Pancreas (tissue), 10 donors: ENCODE data around the gene PRPSAP1. TPM values are rescaled to one million over a fixed set of nuclear protein-coding genes. Genes with fewer than 3 reads are reported as not detected.

Experiments used
- ATAC-seq, 4 donors: fragments of 200-7000 bp; cut with Tn5 transposase; one replicate each; pipeline versions ENCODE4 v1.8.0 to v1.9.1; 2020; ENCODE audit warnings: mild to moderate bottlenecking in 4 of 4, moderate library complexity in 4 of 4
- DNase-seq, 6 donors: peaks; one replicate each; pipeline ENCODE4 v3.0.0-alpha.2; 2020
- FAIRE-seq: peaks from 2 replicates; lab custom pipeline; 2012; peaks lifted over from hg19 to GRCh38; lab: Jason Lieb, UNC
- H3K27ac ChIP-seq, 4 donors: fragments of 200-600 bp; sonication (generic); 1 replicate in 3 of 4; 2 replicates in 1 of 4; pipeline versions ENCODE4 v1.5.0 to v1.8.0; 2020
- H3K27me3 ChIP-seq, 4 donors: fragments of 200-600 bp; one replicate each; pipeline ENCODE4 v1.8.0; 2021
- H3K36me3 ChIP-seq, 3 donors: fragments of 200-600 bp; sonication (generic) in 1 of 3; one replicate each; pipeline versions ENCODE4 v1.5.0 to v1.8.0; 2020 to 2021
- H3K4me1 ChIP-seq, 3 donors: fragments of 200-600 bp; one replicate each; pipeline ENCODE4 v1.8.0; 2021
- H3K4me3 ChIP-seq, 4 donors: fragments of 200-600 bp; sonication (generic) in 2 of 4; one replicate each; pipeline versions ENCODE4 v1.5.0 to v1.8.0; 2020 to 2021
- H3K9me3 ChIP-seq, 4 donors: fragments of 200-600 bp; one replicate each; pipeline ENCODE4 v1.8.0; 2021
- WGBS, 2 donors: extraction: QIAGEN DNeasy Blood & Tissue Kit; methylation state at CpG; one replicate each; pipeline ENCODE4 v1.1.7; 2013; 5-methylcytosine and 5-hydroxymethylcytosine counted together
- intact Hi-C, 3 donors: fragments of 100-400 bp; cut with DNase I; formaldehyde crosslinking; loops; one replicate each; pipeline versions ENCODE4 v1.11.1 to v1.14.2; 2022
- polyA plus RNA-seq, 2 donors: library from polyadenylated mRNA; stranded (reverse); fragments of 200-250 nt; gene quantifications; one replicate each; pipeline ENCODE4 v1.2.3, GENCODE V29; 2013
- total RNA-seq, 6 donors: library from RNA; stranded (reverse); fragmentation: NEBNext Ultra II Directional in 4 of 6; extraction: Animal tissue kit (Norgen Biotek cat#: 25700) in 4 of 6; gene quantifications; one replicate each; pipeline versions ENCODE4 v1.2.1 to v1.2.4, GENCODE V29; 2021 to 2023
- TF ChIP-seq, protein P1 (sequence below), 4 donors: fragments of 200-600 bp; sonication (generic) in 3 of 4; IDR thresholded peaks; one replicate each; pipeline versions ENCODE4 v1.5.0 to v1.8.0; 2021; ENCODE audit warnings: antibody characterized with exemption in 4 of 4
- donor health status: healthy with polysubstance abuse.
- donor health status: DM: no; HTN: no; CAD: no; lungs with moderate emphysema.
- donor health status: DM: no; HTN: no; CAD: no.
- donor health status: control.
- donor health status: control.
- donor health status: Bipolar disorder and iron deficiency.
- donor health status: DM: yes; HTN: yes; CAD: no.
- donor health status: DM: no; HTN: no; CAD: no.
- donor health status: DM: no; HTN: no; CAD: no.
- donor health status: DM: yes; HTN: yes; CAD: no.

PRPSAP1 gene
- total and polyA plus RNA-seq, 8 donors, result 18.5 to 43.3 (median 25.7) TPM

DNA sequence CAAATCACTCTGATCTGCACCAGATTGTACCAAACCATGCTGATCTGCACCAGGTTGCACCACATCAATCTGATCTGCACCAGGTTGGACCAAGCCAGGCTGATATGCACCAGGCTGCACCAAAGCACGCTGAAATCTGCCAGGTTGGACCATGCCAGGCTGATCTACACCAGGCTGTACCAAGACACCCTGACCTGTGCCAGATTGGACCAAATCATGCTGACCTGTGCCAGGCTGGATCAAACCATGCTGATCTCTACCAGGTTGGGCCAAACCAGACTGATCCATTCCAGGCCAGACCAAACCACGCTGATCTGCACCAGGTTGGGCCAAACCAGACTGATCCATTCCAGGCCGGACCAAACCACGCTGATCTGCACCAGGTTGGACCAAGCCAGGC lies 61.1 kb downstream of the PRPSAP1 start:
- 92 to 94% methylated on average over 4 of the region's 4 CpGs for WGBS, 2 donors
- intact Hi-C loops, result no loop called here
- FAIRE-seq (no peak), ATAC-seq (no peak), DNase-seq (no peak)
- no peaks in the 10 kb centered on the region for H3K9me3 ChIP-seq
- no peaks in the 10 kb centered on the region for H3K27me3 ChIP-seq
- H3K36me3 ChIP-seq, result no peaks in the 10 kb centered on the region
- no peak overlapping the region for H3K4me3 ChIP-seq
- H3K4me1 ChIP-seq, result no peaks in the 10 kb centered on the region
- no peak overlapping the region for H3K27ac ChIP-seq
- TF ChIP-seq, protein P1, sequence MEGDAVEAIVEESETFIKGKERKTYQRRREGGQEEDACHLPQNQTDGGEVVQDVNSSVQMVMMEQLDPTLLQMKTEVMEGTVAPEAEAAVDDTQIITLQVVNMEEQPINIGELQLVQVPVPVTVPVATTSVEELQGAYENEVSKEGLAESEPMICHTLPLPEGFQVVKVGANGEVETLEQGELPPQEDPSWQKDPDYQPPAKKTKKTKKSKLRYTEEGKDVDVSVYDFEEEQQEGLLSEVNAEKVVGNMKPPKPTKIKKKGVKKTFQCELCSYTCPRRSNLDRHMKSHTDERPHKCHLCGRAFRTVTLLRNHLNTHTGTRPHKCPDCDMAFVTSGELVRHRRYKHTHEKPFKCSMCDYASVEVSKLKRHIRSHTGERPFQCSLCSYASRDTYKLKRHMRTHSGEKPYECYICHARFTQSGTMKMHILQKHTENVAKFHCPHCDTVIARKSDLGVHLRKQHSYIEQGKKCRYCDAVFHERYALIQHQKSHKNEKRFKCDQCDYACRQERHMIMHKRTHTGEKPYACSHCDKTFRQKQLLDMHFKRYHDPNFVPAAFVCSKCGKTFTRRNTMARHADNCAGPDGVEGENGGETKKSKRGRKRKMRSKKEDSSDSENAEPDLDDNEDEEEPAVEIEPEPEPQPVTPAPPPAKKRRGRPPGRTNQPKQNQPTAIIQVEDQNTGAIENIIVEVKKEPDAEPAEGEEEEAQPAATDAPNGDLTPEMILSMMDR (IDR thresholded peaks at IDR 0.05), result no peak

DNA sequence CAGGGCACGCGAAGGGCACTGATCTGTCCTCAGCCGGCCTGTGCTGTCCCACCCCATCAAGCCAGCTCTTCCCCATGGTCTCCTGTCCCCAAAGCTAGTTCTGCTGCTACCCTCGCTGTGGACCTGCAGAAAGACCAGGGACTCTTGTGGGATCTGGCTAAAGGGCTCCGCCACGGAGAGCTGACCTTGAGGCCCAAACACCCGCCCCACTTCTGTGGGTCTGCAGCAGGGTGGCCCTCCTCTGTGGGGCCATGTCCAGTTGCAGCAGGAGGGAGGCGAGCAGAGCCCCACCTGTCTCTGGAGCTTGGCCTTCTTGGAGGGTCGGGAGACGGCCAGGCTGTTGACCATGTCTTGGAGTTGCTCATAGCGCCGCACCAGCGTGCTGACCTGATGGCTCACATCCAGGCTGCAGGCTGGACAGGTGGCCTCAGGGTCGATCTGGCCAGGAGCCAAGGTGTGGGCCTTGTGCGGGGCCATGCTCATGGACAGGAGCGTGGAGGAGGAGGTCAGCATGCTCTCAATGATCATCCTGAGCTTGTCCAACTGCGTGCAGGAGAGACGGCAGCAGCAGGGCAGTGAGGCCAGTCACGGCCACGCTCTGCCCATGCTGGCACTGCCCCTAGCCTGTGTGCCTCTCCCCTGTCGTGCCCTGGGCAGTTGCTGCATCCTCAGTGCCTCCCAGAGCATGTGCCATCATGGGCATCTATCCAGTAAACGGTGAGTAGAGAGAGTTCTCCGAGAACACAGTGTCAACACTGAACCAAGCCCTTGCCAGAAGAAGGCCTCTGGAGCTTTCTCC lies 71.9 kb downstream of the PRPSAP1 start:
- ATAC-seq (no peak), FAIRE-seq (no peak), DNase-seq (peak in 2 of 6 donors; percentile 59 to 76)
- H3K36me3 ChIP-seq, result no peaks in the 10 kb centered on the region
- no peak overlapping the region for H3K27ac ChIP-seq
- no peaks in the 10 kb centered on the region for H3K27me3 ChIP-seq
- WGBS, 2 donors, result 73 to 76% methylated on average over 23 of the region's 23 CpGs
- H3K9me3 ChIP-seq, result no peaks in the 10 kb centered on the region
- peaks cover 0 to 7% (median 3%) of the 10 kb centered on the region in 3 donors for H3K4me1 ChIP-seq
- intact Hi-C loops, result loop anchor here in 2 of 3 donors (5.0 to 10.0 kb wide), 3 partner anchors 57 to 264 kb away; no protein-coding TSS in a partner anchor
- H3K4me3 ChIP-seq, result no peak overlapping the region
- TF ChIP-seq, protein P1 (IDR thresholded peaks at IDR 0.05), result no peak

DNA sequence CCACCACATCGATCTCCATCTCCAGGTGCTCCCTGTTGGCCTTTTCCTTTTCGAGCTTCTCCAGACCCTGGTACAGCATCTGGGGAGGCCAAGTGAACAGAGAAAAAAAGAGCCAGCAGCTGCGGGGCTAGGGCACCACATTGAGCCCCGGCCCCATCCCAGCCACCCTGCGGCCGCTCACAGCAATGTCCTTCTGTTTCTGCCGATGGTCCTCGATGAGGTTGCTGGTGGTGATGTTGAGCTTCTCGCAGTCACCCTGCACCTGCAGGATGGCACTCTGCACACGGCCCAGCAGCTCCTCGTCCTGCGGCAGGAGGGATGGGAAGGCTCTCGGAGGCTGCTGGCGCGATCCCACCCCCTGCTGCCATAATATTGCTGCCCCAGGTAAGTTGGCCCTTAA lies 73.1 kb downstream of the PRPSAP1 start:
- DNase-seq (no peak), FAIRE-seq (no peak)
- WGBS, 2 donors, result 79 to 87% methylated on average over 15 of the region's 15 CpGs

DNA sequence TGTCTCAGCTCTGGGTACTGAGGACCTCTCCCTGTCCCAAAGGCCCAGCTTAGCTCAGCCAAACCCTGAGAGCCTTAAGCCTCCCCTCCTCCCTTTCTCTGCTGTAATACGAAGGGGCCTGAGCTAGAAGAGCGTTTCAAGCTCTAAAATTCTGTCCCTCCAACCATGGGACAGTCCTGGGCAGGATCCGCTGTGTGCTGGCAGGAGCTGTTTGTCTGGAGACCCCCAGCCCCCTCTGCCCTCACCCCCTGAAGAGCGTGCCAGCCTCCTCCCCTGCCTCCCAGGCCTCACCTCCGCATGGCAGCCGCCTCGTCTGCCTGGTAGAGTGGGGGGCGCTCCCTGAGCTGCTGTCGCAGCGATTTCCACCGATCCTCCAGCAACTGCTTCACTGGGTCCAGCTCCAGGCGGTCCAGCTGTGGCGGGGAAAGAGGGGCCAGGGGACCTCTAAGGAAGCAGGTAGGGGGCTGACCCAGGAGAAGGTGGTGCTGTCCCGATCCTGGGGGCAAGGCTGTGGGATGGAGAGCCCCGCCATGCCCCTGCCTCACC lies 73.9 kb downstream of the PRPSAP1 start:
- intact Hi-C loops, result loop anchor here in 2 of 3 donors (5.0 to 10.0 kb wide), 3 partner anchors 55 to 263 kb away; no protein-coding TSS in a partner anchor
- ATAC-seq (no peak), FAIRE-seq (no peak), DNase-seq (peak in 3 of 6 donors; percentile 28 to 73 (median 45))
- no peak overlapping the region for H3K4me3 ChIP-seq
- TF ChIP-seq, protein P1 (IDR thresholded peaks at IDR 0.05), result no peak
- no peaks in the 10 kb centered on the region for H3K9me3 ChIP-seq
- peaks cover 0 to 7% (median 3%) of the 10 kb centered on the region in 3 donors for H3K4me1 ChIP-seq
- 74 to 80% methylated on average over 13 to 15 of the region's 15 CpGs for WGBS, 2 donors
- no peaks in the 10 kb centered on the region for H3K27me3 ChIP-seq
- peak overlapping the region in 1 of 4 donors; percentile 46 for H3K27ac ChIP-seq
- no peaks in the 10 kb centered on the region for H3K36me3 ChIP-seq

More for the DNA sequence above, 73.1 kb downstream of the PRPSAP1 start:
- Histone ChIP-seq H3K4me1 (peaks cover 0 to 7% (median 3%) of the 10 kb centered on the region in 3 donors), H3K27me3 (no peaks in the 10 kb centered on the region), H3K27ac (no peak overlapping the region), H3K9me3 (no peaks in the 10 kb centered on the region), H3K4me3 (no peak overlapping the region), H3K36me3 (no peaks in the 10 kb centered on the region)
- intact Hi-C loops, result loop anchor here in 2 of 3 donors (5.0 to 10.0 kb wide), 3 partner anchors 56 to 263 kb away; no protein-coding TSS in a partner anchor
- TF ChIP-seq, protein P1 (IDR thresholded peaks at IDR 0.05), result no peak
- ATAC-seq, result no peak
